H4 (cell line): Measurements from ENCODE around the gene DNAH3. TPM values are rescaled to one million over a fixed set of nuclear protein-coding genes. Genes with fewer than 3 reads are reported as not detected.
A peak's percentile ranks its signal among the peaks of the same experiment; 100 is the strongest.

ENCODE experiments used
- DNase-seq: peaks from one replicate; pipeline ENCODE4 v3.0.0-alpha.2; 2015; ENCODE audit warnings: low spot score
- total RNA-seq: library from RNA; depleted of rRNA; stranded (reverse); fragments of >200 nt; shearing (Covaris generic); gene quantifications from 2 replicates; pipeline ENCODE4 v1.2.3, GENCODE V29; 2014

The DNAH3 gene
- total RNA-seq, 1 experiment from 2014 or later = 0.17 TPM

DNA sequence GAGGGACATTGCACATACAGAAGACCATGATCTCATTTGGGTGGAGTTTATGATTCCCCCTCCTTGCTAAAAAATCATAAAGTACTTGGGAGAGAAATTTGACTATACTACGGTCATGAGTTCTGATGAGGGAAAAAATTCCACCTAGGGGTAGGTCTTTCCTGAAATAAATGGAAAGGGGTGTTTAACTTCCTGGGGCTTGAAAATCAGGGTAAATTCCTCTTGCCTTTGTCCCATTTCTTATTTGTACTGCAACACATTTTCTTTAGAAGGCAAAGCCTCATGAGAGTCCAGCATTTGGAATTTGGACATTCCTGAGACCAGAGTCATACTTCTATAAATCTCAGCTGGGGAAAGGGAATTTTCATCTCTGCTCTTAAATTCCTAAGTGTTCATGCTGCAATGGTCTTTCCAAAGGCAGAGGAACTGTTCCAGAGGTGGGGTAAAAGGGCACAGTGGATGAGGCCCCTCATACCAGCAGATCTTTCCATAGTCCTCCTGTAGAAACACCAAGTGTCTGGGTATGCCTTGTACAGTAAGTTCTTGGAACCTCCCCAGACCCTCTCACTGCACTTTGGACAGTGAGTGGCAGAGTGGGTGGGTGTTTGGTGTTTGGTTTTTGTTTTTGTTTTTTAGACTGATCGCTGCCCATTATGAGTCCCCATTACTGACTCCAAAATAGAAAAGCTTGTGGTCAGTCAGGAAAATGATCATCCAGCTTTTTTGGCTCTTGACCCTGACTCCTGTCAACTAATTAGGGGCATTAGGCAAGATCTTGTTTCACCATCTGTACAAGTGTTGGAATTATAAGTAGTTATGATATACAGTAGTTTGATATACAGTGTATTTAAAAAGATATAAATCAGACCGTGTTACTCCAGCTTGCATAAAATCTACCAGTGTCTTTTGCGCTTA, 244.0 kb downstream of the DNAH3 start:
- peak; percentile 31 for DNase-seq

DNA sequence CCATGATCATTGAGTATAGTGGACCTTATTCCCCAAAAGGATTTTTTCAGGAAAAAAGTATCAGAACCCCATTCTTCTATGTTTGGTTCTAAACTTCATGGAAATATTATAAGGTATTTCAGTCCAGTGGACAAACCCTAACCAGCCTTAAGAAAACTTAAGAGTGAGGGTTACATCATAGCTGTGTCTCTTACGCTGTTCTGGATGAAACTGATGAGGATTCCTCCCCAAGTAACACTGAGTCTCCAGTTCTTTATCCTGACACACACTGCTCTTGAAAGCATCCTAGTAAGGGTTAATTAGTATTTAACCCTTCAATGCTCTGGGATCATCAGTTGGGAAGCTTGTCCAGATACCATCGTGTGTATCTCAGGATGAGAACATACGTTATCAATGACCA, 245.1 kb downstream of the DNAH3 start:
- no peak for DNase-seq

DNA sequence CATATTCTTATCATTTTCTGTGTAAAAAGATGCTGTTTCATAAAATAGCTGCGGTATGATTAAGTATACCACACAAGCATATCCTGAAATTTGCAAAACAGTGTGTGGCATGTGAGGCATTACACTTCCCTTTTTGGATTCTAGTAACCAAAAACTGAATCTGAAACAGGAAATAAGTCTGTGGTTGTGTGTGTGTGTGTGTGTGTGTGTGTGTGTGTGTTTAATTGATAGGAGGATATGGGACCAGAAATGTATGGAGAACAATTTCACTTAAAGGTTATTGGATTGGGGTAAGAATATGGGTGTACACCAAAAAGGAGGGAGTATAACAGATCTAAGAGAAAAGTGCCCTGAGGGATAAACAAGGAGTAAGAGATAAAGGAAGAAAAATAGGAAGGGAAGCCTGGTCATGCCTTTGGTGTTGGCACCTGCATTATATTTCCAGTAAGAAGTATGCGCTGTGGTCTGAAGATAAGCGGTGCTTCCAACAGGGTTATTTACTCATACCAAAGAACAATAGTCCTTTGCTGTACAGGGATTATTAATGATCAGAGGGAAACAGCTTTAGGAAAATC, 246.1 kb downstream of the DNAH3 start:
- peak; percentile 64 for DNase-seq

DNA sequence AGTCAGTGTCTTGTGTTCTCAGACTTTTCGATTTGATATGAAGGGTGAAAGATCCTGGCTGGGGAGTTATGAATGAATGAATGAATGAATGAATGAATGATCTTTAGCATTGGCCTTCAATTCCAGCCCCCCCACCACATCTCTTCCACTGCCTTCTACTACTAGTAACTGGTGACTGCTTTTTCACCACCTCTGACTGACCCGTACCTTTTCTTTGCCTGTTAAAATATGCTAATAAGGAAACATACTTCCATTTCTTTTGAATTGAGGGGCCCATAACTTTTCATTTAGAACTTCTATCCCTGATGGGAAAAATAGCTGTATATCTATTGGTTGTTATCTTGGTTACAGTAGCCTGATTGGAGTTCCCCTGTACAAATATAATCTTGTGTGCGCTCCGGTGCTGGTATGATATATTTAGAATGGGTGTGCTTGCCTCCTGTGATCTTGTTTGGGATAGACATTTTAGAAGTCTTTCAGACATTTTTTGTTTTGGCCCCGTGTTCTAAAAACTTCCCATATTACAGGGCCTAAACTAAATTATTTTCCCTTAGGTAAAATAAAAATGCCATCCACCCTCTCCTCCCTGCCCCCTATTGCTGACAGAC, 246.6 kb downstream of the DNAH3 start:
- no peak for DNase-seq

DNA sequence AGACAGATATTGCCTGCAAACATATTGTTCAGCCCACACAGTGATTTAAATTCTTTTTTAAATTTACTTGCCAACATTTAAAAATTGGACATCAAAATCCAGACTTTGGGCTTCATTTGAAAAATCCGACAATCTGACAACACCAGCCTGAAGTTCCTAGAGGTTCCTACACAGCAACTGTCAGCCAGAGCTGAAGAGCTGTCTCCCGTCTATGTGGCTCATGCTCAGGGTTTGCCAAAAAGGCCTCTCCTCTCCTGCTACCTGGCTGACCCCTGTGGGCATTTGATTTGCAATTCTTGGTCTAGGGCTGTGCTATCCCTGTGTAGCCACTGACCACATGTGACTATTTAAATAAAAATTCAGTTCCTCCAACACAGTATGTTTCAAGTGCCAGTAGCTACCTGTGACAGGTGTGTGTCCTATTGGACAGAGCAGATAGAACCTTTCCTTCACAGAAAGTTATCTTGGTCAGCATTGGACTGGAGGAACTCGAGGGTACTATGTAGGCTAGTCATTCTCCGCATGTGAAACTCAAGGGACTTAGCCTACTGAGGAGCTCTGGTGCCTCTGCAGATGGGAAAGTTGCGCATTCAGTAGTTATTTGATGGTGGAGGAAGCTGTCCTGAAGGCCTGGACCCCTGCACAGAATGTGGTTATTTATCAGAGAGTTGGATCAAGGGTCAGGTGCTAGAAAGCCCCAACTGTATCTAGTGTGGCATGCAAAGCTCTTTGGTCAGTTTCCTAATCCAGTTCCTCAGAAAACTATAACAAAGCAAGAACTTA, 247.3 kb downstream of the DNAH3 start:
- DNase-seq = no peak

DNA sequence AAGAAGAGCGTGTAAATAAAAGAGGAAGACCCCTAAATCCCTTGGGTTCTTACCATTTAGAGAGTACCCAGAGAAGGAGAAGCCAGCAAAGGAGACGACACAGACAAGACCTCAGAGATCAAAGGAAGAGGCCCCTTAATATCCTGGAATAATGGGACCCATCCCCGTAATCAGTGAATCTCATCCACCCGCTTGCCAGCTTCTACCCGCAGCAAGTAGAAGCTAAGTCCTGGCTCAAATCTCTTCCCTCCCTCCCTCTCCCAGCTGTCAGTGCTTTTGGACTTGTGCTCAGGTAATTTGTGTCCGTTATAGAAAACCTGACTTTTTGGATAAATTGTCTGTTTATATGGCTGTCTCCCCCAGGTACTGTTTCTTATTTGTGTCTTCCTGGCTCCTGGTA, 248.2 kb downstream of the DNAH3 start:
- DNase-seq = no peak

DNA sequence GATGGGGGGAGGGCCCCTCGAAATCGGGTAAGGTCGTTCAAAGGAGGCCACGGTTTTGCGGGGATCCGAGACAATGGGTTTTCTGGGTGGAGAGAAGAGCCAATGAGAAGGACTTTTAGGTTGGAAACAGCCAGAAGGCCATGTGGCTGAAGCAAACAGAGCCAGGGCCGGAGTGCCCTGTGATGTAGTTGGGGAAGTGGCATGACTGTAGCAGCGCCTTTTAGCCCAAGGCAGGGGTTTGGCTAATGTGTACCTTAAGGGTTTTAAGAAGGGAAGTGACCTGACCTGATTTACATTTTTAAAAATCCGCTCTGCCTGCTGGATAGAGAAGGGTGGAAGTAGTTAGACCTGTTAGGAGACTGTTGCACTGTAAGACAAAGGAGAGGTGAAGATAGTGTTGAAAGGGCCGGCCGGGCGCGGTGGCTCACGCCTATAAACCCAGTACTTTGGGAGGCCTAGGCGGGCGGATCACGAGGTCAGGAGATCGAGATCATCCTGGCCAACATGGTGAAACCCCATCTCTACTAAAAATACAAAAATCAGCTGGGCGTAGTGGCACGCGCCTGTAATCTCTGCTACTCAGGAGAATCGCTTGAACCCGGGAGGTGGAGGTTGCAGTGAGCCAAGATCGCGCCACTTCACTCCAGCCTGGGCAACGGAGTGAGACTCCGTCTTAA, 249.1 kb downstream of the DNAH3 start:
- DNase-seq = peak; percentile 21

DNA sequence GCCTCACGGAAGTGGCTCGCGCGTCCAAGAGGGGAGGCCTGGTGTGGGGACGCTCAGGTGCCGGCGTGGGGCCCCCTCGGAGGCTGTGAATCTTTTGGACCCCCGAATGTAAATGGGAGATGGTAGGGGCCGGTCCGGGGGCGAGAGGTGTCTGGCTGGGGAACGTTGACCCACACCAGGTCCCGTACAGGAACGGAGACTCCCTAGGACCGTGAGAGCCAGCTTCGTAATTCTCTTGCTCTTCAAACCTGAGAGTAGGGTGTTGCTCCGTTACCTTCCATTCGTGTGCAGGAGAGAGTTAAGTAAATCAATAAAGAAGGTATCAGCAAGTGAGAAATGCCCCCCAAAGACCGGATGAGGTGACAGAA, 249.6 kb downstream of the DNAH3 start:
- no peak for DNase-seq

DNA sequence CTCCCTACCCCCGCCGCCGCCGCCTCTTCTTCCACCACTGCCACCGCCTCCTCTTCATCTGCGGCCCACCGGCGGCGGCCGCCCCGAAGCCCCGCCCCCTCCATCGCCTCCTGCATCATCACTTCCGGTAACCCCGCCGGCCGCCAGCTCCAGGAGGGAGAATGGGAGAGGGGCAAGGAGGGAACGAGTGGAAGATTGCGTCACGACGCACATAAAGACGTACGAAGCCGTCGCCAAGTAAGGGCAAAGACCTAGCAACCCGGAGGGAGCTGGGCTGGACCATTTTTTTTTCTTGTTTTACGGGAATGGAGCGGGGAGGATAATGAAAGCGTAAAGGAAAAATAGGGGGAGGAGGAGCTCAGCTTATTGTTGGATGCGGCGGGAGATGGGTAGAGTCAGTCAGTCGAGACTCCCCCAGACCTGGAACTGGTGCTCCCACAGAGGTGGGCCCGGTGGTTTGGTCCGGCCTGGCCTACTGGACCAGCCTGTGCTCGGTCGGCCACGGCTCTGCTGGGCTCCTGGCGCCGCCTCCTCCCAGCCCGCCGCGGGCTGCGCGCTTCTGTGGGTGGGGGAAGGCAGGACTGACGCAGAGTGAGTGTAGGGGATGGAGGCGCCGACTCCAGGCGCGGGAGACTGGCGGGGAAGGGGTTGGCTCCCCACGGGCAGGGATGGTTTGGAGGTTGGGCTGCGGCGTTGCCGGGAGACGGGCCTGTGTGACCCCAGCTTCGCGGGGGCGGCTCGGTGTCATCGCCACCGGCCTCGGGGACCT, 250.2 kb downstream of the DNAH3 start, which contains the start of the genes DCUN1D3 and LYRM1:
Gene DCUN1D3 (minus strand): TSS at position 60 of the 769 bp plus-strand sequence. CDS start 37,820 bp downstream, outside the sequence.
Gene LYRM1 (plus strand): TSS at position 473 of the 769 bp plus-strand sequence. CDS start 14,785 bp downstream, outside the sequence.
- peak; percentile 99 for DNase-seq

DNA sequence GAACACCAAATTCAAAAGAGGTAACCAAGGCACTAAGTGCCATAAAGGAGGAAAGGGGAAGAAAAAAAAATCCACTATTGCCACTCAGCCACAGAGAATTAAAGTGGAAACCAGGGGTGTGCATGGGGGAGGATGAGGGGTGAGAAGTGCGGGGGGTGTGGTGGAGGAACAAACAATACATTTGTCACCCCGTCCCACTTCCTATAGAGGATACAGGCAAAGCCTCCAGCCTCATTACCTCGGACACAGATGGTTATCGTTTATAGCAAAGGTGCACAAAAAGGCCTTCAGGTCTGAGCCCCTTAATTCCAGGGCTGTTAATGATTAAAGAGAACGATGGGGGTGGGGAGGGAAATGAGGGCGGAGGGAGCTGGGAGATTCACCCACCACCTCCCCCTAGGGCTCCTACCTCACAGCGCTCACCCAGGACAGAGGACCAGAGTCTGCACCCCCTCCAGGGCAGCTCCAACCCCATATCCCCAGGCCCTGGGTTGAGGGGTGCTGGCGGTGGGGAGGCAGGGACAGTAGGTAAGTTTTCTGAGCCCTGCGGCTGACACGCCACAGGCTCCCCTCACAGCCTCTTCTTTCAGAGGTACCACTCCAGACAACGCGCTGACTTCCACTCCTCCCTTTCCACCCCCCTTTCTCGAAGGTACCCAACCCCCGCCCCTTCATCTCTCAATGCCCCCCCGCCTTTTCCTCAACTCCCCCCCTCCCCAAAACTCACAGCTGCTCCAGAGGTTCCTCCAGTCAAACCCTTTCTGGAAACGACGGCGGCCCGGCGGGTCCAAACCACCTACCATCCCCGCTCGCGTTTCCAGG, 251.0 kb downstream of the DNAH3 start:
- DNase-seq = no peak

DNA sequence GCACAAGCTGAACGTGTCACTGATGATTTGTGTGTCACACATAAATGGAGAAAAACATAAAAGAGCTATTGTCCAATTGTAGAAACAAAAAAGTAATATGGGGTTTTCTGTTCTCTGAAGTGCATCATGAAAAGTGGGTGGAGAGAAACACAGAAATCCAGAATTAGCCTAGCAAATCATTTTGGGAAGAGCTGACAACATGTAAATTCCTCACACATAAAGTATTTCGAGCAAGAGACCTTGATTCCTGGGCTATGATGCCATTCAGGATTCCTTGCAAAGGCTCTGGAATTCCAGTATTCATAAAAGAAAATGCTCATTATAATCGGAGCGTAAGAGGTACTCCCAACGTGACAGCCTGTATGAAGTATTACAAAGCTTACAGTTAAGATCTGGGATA, 251.6 kb downstream of the DNAH3 start:
- no peak for DNase-seq

DNA sequence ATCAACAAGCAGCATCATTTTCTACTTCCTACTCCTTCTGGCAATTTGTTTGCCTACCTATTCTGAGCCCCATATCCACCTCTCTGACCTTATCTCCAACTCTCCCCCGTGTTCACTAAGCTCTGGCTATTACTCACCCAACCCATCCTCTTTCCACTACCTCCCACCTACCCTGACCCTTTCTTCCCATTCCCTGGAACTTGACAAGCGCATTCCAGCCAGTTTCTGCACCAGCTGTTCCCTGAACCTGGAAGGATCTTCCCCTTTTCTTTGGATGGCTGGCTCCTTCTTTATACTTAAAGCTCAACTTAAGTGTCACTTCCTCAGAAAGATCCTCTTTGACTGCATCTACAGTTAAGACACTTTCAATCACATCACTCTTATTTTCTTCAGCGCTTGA, 252.7 kb downstream of the DNAH3 start:
- no peak for DNase-seq

DNA sequence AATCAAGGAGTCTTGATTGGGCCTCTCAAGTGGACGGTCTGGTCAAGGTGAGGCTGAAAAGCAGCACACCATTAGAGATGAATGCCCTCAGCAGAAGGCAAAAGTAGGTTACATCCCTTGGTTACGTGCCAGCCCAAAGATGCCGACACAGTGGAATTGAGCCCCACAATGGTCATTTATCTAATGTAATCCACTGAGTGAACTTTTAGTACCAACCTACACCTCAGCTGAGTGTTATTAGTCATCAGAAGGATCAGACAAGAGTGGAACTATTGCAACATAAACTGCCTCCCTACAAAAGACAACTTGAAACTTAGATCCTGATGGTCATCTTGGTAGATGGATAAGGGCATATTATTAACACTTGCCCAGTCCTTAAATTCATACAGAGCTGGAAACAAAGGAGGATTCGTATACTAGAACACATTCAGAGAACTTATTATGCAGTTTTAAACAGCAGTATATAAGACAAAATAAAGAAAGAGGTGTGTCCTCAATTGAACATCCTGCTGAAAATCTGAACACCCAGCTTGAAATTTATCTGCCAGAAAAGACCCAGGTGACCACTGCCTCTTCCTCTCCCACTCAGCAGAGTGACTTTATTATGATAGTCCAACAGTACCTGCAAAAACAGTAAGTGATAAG, 253.3 kb downstream of the DNAH3 start:
- no peak for DNase-seq

DNA sequence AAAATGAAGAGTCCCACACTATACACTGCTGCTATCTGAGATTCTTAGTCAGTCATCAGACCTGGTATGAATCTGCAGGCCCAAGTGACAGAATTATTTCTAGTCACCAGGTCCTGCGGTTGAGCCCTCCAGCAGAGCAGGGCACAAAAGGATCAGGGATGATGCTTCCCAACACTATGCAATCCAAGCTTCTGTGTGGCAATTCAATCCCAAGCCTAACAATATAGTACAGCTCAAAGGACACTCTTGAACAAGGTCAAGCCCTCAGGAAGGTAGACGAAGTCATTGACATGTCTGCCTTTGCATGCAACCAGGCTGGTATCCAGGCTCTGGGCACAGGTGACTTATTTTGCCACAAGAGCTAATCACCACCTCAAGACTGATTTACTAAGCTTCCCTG, 256.3 kb downstream of the DNAH3 start:
- DNase-seq = no peak

DNA sequence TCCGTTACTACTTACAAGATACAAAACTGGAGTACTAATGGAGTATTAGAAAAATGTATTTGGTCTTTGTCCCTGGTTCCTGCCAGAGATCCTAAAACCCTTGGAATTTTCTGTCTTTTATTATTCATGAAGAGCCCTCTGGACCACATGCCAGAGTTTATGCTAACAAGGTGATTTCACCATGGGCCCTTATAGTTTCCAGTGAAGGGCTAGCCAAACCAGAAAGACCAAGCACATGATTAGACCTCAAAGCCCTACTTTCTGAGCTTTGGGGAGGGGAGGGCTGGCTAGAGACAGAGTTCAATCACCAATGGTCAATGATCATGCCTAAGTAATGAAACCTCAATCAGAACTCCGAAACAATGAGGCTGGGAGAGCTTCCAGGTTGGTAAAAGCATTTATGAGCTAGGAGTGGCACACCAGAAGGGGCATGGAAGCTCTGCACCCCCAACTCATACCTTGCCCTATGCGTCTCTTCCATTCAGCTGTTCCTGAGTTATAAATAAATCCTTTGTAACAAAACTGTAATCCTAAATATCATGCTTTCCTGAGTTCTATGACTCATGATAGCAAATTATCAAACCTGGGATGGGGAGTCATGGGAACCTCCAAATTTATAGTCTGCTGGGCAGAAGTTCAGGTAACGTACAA, 260.9 kb downstream of the DNAH3 start:
- no peak for DNase-seq

DNA sequence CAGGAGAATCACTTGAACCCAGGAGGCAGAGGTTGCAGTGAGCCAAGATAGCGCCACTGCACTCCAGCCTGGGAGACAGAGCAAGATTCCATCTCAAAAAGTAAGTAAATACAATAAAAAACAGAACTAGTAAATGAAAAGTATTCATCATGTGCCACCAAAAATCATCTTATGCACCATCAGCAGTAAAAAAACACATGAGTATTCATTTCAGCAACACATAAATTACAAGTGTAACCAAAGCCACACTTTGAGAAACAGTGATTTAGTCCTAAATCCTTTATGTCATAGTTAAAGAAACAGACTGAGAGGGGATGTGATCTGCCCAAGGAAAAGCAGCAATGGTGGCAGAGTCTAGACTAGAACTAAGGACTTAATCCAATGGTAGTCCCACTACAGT, 263.4 kb downstream of the DNAH3 start:
- DNase-seq = no peak

DNA sequence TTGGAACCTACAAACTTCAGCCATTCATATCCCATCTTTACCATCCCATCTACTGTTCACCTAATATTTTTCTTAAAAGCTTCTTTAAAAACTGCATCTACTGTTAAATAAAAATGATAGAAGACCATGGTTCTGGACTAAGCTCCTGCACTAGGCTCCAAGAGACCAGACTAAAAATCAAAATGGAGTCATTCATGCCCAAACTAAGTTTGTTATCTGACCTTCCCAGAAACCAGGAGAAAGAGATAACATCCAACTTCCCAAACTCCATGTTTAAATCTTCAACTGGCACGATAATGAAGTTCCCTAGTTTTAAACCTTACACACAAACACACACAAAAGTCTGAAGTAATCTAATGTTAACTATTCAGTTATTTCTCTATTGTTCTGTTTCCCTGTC, 264.3 kb downstream of the DNAH3 start:
- no peak for DNase-seq

DNA sequence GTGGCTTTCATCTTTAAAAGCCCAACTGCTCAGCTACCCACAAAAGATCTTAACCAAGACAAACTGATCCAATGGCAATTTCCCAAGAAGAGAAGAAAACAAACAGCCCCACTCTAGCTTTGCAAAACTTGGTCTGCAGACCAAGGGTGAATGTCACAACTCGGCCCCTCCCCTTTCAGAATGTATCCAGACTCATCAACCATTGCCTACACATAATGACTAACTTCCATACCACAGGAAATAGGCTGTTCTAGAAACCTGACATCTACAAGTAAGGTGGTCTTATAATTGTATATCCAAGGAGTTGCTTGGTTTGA, 266.4 kb downstream of the DNAH3 start:
- DNase-seq = peak; percentile 24
